Thyroid gland (tissue), 4 donors: ENCODE data around the gene PAX6. TPM values are rescaled to one million over a fixed set of nuclear protein-coding genes. Genes with fewer than 3 reads are reported as not detected.

ENCODE experiments used
- DNase-seq, 2 donors: peaks; one replicate each; pipeline ENCODE4 v3.0.0-alpha.2; 2019
- H3K27ac ChIP-seq, 3 donors: fragments of 200-600 bp; sonication (generic); 1 replicate in 2 of 3; 2 replicates in 1 of 3; pipeline ENCODE4 v1.5.1; 2016 to 2019; ENCODE audit warnings: mild to moderate bottlenecking in 1 of 3, moderate library complexity in 1 of 3
- H3K27me3 ChIP-seq: fragments of 200-600 bp; sonication (generic); one replicate; pipeline ENCODE4 v1.5.1; 2019
- H3K36me3 ChIP-seq, 2 donors: fragments of 200-600 bp; sonication (generic); one replicate each; pipeline ENCODE4 v1.5.1; 2016 to 2019
- H3K4me1 ChIP-seq, 2 donors: fragments of 200-600 bp; sonication (generic); one replicate each; pipeline ENCODE4 v1.5.1; 2017 to 2019
- H3K4me3 ChIP-seq, 3 donors: fragments of 200-600 bp; sonication (generic); replicated peaks in 1 of 3; 1 replicate in 2 of 3; 2 replicates in 1 of 3; pipeline ENCODE4 v1.5.1; 2016; ENCODE audit warnings: mild to moderate bottlenecking in 1 of 3
- H3K9me3 ChIP-seq: fragments of 200-600 bp; sonication (generic); one replicate; pipeline ENCODE4 v1.5.1; 2017
- POLR2A ChIP-seq, 2 donors: fragments of 450-650 bp; IDR thresholded peaks; one replicate each; pipeline ENCODE4 v1.6.1; 2017; ENCODE audit warnings: antibody characterized with exemption in 2 of 2, mild to moderate bottlenecking in 2 of 2, moderate library complexity in 1 of 2
- WGBS, 2 donors: methylation state at CpG; one replicate each; pipeline ENCODE4 v1.1.5; 2017; 5-methylcytosine and 5-hydroxymethylcytosine counted together
- intact Hi-C: fragments of 100-400 bp; cut with DNase I; formaldehyde crosslinking; loops from one replicate; pipeline ENCODE4 v1.15.1; 2023
- total RNA-seq, 4 donors: library from RNA; depleted of rRNA; stranded (reverse); fragments of >200 nt; gene quantifications; one replicate each; pipeline ENCODE4 v1.2.3, GENCODE V29; 2016
- TF ChIP-seq, protein P1 (sequence below), 6 experiments: fragments of 200-600 bp in 3 of 6; fragments of 450-650 bp in 3 of 6; sonication (generic) in 3 of 6; IDR thresholded peaks; one replicate each; pipeline ENCODE4 v1.5.1; 2016 to 2019; ENCODE audit warnings: antibody characterized with exemption in 6 of 6, mild to moderate bottlenecking in 2 of 6, inconsistent platforms in 1 of 6, moderate library complexity in 1 of 6

PAX6 gene
- total RNA-seq, 4 donors from 2014 or later: not detected

DNA sequence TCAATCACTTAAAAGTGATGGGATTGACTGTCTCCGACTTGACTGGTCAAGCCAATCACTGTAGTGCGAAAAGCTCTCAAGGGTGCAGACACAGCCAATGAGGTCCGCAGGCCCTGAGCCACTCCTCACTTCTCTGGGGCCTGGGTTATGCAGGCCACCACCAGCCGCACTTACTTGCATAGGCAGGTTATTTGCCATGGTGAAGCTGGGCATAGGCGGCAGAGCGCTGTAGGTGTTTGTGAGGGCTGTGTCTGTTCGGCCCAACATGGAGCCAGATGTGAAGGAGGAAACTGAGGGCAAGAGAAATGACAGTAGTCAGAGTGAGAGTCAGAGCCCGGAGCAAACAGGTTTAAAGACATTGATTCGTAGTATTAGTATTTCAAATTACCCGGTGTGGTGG lies 17.9 kb downstream of the PAX6 start:
- WGBS, 2 donors: 88 to 95% methylated on average over 10 of the region's 10 CpGs
- Histone ChIP-seq H3K4me1 (peaks cover 1 to 5% of the 10 kb centered on the region in 2 donors), H3K27ac (no peak overlapping the region), H3K27me3 (peaks cover 22% of the 10 kb centered on the region), H3K4me3 (no peak overlapping the region), H3K36me3 (no peaks in the 10 kb centered on the region), H3K9me3 (no peaks in the 10 kb centered on the region)
- intact Hi-C loops: no loop called here
- no peak for DNase-seq
- TF ChIP-seq, protein P1, sequence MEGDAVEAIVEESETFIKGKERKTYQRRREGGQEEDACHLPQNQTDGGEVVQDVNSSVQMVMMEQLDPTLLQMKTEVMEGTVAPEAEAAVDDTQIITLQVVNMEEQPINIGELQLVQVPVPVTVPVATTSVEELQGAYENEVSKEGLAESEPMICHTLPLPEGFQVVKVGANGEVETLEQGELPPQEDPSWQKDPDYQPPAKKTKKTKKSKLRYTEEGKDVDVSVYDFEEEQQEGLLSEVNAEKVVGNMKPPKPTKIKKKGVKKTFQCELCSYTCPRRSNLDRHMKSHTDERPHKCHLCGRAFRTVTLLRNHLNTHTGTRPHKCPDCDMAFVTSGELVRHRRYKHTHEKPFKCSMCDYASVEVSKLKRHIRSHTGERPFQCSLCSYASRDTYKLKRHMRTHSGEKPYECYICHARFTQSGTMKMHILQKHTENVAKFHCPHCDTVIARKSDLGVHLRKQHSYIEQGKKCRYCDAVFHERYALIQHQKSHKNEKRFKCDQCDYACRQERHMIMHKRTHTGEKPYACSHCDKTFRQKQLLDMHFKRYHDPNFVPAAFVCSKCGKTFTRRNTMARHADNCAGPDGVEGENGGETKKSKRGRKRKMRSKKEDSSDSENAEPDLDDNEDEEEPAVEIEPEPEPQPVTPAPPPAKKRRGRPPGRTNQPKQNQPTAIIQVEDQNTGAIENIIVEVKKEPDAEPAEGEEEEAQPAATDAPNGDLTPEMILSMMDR (IDR thresholded peaks at IDR 0.05): no peak
- TF ChIP-seq POLR2A (IDR thresholded peaks at IDR 0.05): no peak

DNA sequence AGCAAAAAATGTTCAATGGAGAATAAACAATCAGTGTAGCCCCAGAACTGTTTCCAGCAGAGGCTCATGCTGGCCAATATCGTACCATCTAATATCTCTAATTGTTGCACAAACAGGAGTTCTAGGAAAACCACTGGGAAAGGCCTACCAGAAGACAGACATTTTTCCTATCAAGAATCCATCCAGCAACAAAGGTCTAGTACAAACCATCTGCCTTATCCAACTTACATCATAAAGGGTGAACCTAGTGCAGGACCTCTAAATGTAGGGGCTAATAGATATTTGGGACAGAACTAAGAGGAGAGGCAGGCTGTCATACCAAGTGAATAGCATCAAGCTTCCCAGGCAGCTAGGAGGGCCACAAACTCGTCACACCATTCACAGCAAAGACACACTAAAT lies 18.7 kb downstream of the PAX6 start:
- Histone ChIP-seq H3K4me3 (no peak overlapping the region), H3K36me3 (no peaks in the 10 kb centered on the region), H3K27me3 (peaks cover 14% of the 10 kb centered on the region), H3K27ac (no peak overlapping the region), H3K4me1 (no peaks in the 10 kb centered on the region), H3K9me3 (no peaks in the 10 kb centered on the region)
- DNase-seq: no peak
- WGBS, 2 donors: 85 to 90% methylated on average over 2 of the region's 2 CpGs
- no peak for TF ChIP-seq POLR2A (IDR thresholded peaks at IDR 0.05)
- TF ChIP-seq, protein P1 (IDR thresholded peaks at IDR 0.05): no peak
- intact Hi-C loops: no loop called here

DNA sequence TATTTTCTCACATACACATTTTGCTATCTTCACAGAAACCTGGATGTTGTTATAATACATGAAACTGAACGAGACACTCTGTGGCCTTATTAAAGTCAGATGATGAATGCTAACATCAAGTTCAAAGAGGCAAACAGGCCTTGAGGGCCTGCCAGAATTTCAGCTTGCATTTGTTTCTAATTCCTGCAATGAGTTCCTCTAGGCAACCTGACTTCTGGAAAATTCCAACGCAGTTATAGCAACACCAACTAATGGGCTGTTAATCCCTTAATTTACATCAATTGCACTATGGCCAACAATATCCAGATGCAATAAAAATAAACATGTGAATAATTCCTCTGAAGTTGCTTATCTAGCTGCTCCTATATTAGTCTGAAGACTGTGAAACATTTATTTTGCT lies 19.1 kb downstream of the PAX6 start:
- Histone ChIP-seq H3K4me3 (no peak overlapping the region), H3K27me3 (peaks cover 10% of the 10 kb centered on the region), H3K9me3 (no peaks in the 10 kb centered on the region), H3K27ac (no peak overlapping the region), H3K36me3 (no peaks in the 10 kb centered on the region), H3K4me1 (no peaks in the 10 kb centered on the region)
- WGBS, 2 donors: 75 to 80% methylated on average over 2 of the region's 2 CpGs
- TF ChIP-seq POLR2A (IDR thresholded peaks at IDR 0.05): no peak
- TF ChIP-seq, protein P1 (IDR thresholded peaks at IDR 0.05): no peak
- no peak for DNase-seq
- intact Hi-C loops: no loop called here

DNA sequence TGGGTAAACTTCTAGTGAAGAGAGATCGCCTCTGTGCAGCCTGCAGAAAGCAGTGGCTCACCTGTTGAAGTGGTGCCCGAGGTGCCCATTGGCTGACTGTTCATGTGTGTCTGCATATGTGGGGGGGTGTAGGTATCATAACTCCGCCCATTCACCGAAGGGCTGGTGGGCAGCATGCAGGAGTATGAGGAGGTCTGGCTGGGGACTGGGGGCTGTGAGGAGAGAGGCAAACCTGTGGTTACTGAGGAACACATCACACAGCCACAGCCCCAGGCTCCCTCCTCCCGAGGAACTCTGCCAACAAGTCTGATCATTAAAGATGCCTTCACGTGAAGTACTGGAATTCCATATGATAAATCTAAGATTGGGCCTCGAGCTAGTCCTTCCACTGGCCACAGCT lies 20.5 kb downstream of the PAX6 start:
- TF ChIP-seq, protein P1 (IDR thresholded peaks at IDR 0.05): no peak
- TF ChIP-seq POLR2A (IDR thresholded peaks at IDR 0.05): no peak
- WGBS, 2 donors: 42 to 69% methylated on average over 7 of the region's 7 CpGs
- no peaks in the 10 kb centered on the region for H3K9me3 ChIP-seq

DNA sequence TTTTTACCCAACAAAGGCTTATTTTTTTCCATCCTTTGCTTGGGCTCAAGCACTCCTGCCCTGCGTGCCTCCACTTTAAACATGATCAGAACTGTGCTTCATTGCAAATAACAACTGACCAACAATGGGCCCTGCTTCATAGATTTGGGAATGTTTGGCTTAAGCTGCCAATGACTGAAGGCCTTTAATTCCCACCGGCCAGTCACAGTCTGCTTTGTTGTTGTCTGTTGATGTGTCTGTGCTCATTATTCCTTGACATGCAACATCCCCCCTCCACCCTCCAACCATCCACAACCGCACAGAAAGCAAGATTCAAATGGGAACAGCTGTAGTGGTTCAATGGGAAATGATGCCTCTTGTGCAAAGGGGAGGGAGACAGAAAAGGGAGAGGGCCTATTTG lies 23.0 kb downstream of the PAX6 start:
- no peaks in the 10 kb centered on the region for H3K27me3 ChIP-seq
- H3K36me3 ChIP-seq: no peaks in the 10 kb centered on the region
- 89 to 94% methylated on average over 3 of the region's 3 CpGs for WGBS, 2 donors
- no peaks in the 10 kb centered on the region for H3K4me1 ChIP-seq
- intact Hi-C loops: no loop called here
- no peak for TF ChIP-seq POLR2A (IDR thresholded peaks at IDR 0.05)
- TF ChIP-seq, protein P1 (IDR thresholded peaks at IDR 0.05): no peak
- DNase-seq: no peak
- no peaks in the 10 kb centered on the region for H3K9me3 ChIP-seq
- H3K4me3 ChIP-seq: no peak overlapping the region
- H3K27ac ChIP-seq: no peak overlapping the region

More for the DNA sequence above, 20.5 kb downstream of the PAX6 start:
- Histone ChIP-seq H3K36me3 (no peaks in the 10 kb centered on the region), H3K27me3 (peaks cover 3% of the 10 kb centered on the region), H3K27ac (no peak overlapping the region), H3K4me1 (no peaks in the 10 kb centered on the region), H3K4me3 (no peak overlapping the region)
- DNase-seq: no peak
- intact Hi-C loops: no loop called here
